Activated CD8-positive, alpha-beta memory T cell treated with anti-CD3 and anti-CD28 coated beads for 4 hours (primary cell): ENCODE results near the gene PAK6.
A peak's percentile ranks its signal among the peaks of the same experiment; 100 is the strongest.

ENCODE experiments used
- DNase-seq, 2 donors: peaks; one replicate each; pipeline ENCODE4 v3.0.0-alpha.2; 2020; ENCODE audit warnings: low read depth in 2 of 2

PAK6 gene

GRCh38 chr15:40238532-40239403 lies at the start of gene PAK6:
Gene PAK6, plus strand, starts transcription at chr15:40239063. Its CDS starts 25,723 bp downstream, at chr15:40264786.
- DNase-seq: no peak

- no peak for DNase-seq
These were observed 48.3 kb upstream of the PAK6 start for GRCh38 chr15:40190591-40190990.

GRCh38 chr15:40192942-40193341 lies 45.9 kb upstream of the PAK6 start:
- DNase-seq: no peak

- no peak for DNase-seq
These were observed 41.4 kb upstream of the PAK6 start for GRCh38 chr15:40197434-40197833.

- no peak for DNase-seq
These were observed 40.3 kb upstream of the PAK6 start for GRCh38 chr15:40198355-40199085.

- DNase-seq: no peak
These were observed 34.8 kb upstream of the PAK6 start for GRCh38 chr15:40204100-40204499.

GRCh38 chr15:40217166-40217824 lies 21.6 kb upstream of the PAK6 start:
- peak in 1 of 2 donors; percentile 13 for DNase-seq

GRCh38 chr15:40219801-40220200 lies 19.1 kb upstream of the PAK6 start:
- no peak for DNase-seq

- DNase-seq: no peak
These were observed 16.7 kb upstream of the PAK6 start for GRCh38 chr15:40222131-40222530.

- DNase-seq: no peak
These were observed 12.1 kb upstream of the PAK6 start for GRCh38 chr15:40226736-40227135.

GRCh38 chr15:40229316-40229715 lies 9.5 kb upstream of the PAK6 start:
- DNase-seq: no peak

- DNase-seq: no peak
These were observed 8.9 kb upstream of the PAK6 start for GRCh38 chr15:40229956-40230355.

GRCh38 chr15:40232625-40233070 lies 6.2 kb upstream of the PAK6 start:
- DNase-seq: no peak

GRCh38 chr15:40233727-40234577 lies 4.9 kb upstream of the PAK6 start:
- no peak for DNase-seq

GRCh38 chr15:40234783-40235182 lies 4.1 kb upstream of the PAK6 start:
- DNase-seq: no peak

GRCh38 chr15:40235201-40235885 lies 3.5 kb upstream of the PAK6 start:
- no peak for DNase-seq

GRCh38 chr15:40239404-40239692 lies 485 bp downstream of the PAK6 start:
- no peak for DNase-seq

GRCh38 chr15:40239693-40240618 lies 1.1 kb downstream of the PAK6 start:
- DNase-seq: no peak

GRCh38 chr15:40240619-40241221 lies 1.9 kb downstream of the PAK6 start:
- DNase-seq: no peak
